ENCODE data around the gene TULP4. TPM values are rescaled to one million over a fixed set of nuclear protein-coding genes. Genes with fewer than 3 reads are reported as not detected.
"Not testable (repeated sequence)": the region's sequence is repeated elsewhere in the genome, so short reads cannot be mapped to it uniquely, and the experiment has no call there.

The TULP4 gene
- total RNA-seq, 2 donors from 2014 or later = 140 to 199 TPM

- Histone ChIP-seq H3K36me3 (no peaks in the 10 kb centered on the region), H3K27ac (no peak overlapping the region), H3K4me1 (no peaks in the 10 kb centered on the region), H3K9me3 (no peaks in the 10 kb centered on the region), H3K27me3 (no peaks in the 10 kb centered on the region), H3K4me3 (no peak overlapping the region)
- no peak for DNase-seq (ENCODE audit: low spot score)
- no peak for TF ChIP-seq CTCF (IDR thresholded peaks at IDR 0.05)
These were observed 26.2 kb downstream of the TULP4 start for GRCh38 chr6:158338311-158339112.

- not testable (repeated sequence) for H3K4me3 ChIP-seq; H3K9me3 ChIP-seq; H3K27ac ChIP-seq; H3K27me3 ChIP-seq; DNase-seq (ENCODE audit: low spot score); H3K4me1 ChIP-seq; H3K36me3 ChIP-seq
These were observed 26.9 kb downstream of the TULP4 start for GRCh38 chr6:158339197-158339596.

- Histone ChIP-seq H3K4me1 (no peaks in the 10 kb centered on the region), H3K4me3 (no peak overlapping the region), H3K36me3 (no peaks in the 10 kb centered on the region), H3K9me3 (no peaks in the 10 kb centered on the region), H3K27ac (no peak overlapping the region), H3K27me3 (no peaks in the 10 kb centered on the region)
- no peak for DNase-seq (ENCODE audit: low spot score)
- TF ChIP-seq CTCF (IDR thresholded peaks at IDR 0.05) = no peak
These were observed 28.0 kb downstream of the TULP4 start for GRCh38 chr6:158340252-158340651.

- TF ChIP-seq CTCF (IDR thresholded peaks at IDR 0.05) = no peak
- H3K4me1 ChIP-seq = no peaks in the 10 kb centered on the region
- H3K9me3 ChIP-seq = no peaks in the 10 kb centered on the region
- no peaks in the 10 kb centered on the region for H3K27me3 ChIP-seq
- DNase-seq (ENCODE audit: low spot score) = no peak
- H3K36me3 ChIP-seq = no peaks in the 10 kb centered on the region
- H3K27ac ChIP-seq = no peak overlapping the region
- no peak overlapping the region for H3K4me3 ChIP-seq
These were observed 32.3 kb downstream of the TULP4 start for GRCh38 chr6:158344534-158344933.

GRCh38 chr6:158345444-158345843 is 33.2 kb downstream of the TULP4 start:
- not testable (repeated sequence) for DNase-seq (ENCODE audit: low spot score); H3K27ac ChIP-seq; H3K4me1 ChIP-seq; H3K36me3 ChIP-seq; H3K9me3 ChIP-seq; H3K4me3 ChIP-seq; H3K27me3 ChIP-seq

GRCh38 chr6:158347335-158347734 is 35.1 kb downstream of the TULP4 start:
- H3K4me1 ChIP-seq = no peaks in the 10 kb centered on the region
- no peak overlapping the region for H3K4me3 ChIP-seq
- DNase-seq (ENCODE audit: low spot score) = no peak
- no peak for TF ChIP-seq CTCF (IDR thresholded peaks at IDR 0.05)
- H3K27me3 ChIP-seq = no peaks in the 10 kb centered on the region
- H3K9me3 ChIP-seq = no peaks in the 10 kb centered on the region
- H3K36me3 ChIP-seq = no peaks in the 10 kb centered on the region
- no peak overlapping the region for H3K27ac ChIP-seq

- not testable (repeated sequence) for H3K4me1 ChIP-seq; H3K27me3 ChIP-seq; DNase-seq (ENCODE audit: low spot score); H3K4me3 ChIP-seq; H3K27ac ChIP-seq; H3K36me3 ChIP-seq; H3K9me3 ChIP-seq
These were observed 36.7 kb downstream of the TULP4 start for GRCh38 chr6:158348737-158349504.

- H3K4me3 ChIP-seq; H3K36me3 ChIP-seq; H3K27ac ChIP-seq; DNase-seq (ENCODE audit: low spot score); H3K4me1 ChIP-seq; H3K27me3 ChIP-seq; H3K9me3 ChIP-seq: not testable (repeated sequence)
These were observed 37.4 kb downstream of the TULP4 start for GRCh38 chr6:158349505-158350275.

GRCh38 chr6:158350731-158351130 is 38.5 kb downstream of the TULP4 start:
- H3K27ac ChIP-seq; H3K36me3 ChIP-seq; H3K9me3 ChIP-seq; H3K4me3 ChIP-seq; H3K27me3 ChIP-seq; H3K4me1 ChIP-seq; DNase-seq (ENCODE audit: low spot score): not testable (repeated sequence)

Measured in right atrium auricular region (tissue), 2 donors.